ENCODE measurements around the gene CETP. TPM values are rescaled to one million over a fixed set of nuclear protein-coding genes. Genes with fewer than 3 reads are reported as not detected.

Gene CETP
- total and polyA plus RNA-seq, 2 of the 13 experiments (the other 11 are each of a cell fraction or from before 2014, with no cell fraction given) = 0.31 to 9.8 TPM

DNA sequence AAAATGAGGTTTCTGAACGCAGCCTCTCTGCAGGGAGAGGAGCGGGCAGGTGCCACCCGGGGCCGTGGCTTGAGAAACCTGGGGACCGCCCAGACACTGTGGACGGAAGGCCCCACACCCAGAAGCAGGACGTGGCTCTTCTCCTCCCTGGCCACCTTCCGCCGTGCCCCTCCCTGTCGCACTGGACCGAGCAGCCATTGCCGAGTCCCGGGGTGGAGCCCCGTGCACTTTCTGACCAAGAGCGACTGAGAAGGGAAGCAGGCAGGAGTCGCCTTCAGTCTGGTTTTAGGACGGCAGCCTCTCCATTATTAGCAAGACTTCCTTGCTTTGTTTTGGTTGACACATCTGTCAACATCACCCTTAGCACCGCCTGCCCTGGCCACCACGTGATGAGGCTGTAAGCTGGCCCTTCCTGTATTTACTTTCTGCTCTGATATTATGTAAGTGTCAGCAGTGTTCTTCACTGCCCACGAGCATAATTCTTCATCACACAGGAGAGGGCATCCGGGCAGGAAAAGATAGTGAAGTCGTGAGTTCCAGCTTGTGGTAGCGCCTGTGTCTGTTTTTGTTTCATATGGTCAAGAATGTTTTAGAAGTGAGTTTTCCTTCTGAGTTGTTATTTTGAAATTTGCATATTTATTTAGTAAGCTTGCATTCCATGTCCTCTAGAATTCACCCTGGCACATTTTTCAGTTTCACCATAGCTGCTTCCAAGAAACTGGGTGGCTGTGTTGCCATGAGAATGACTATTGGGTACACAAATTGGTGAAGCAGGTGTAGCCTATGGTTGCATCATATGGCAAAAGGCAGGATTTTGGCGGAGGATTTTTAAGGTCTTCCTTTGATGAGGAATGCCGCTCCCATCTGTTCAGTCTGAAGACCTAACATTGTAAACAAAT is 28.8 kb upstream of the CETP start (continued):
- no peak for TF ChIP-seq ZNF720 (CRISPR knock-in tag; IDR thresholded peaks at IDR 0.05)
- peak; percentile 55; the same call in 1 of the 2 replicates for TF ChIP-seq YEATS4 (CRISPR knock-in tag; IDR thresholded peaks at IDR 0.05; ENCODE audit: borderline replicate concordance)
- TF ChIP-seq KDM1A (CRISPR knock-in tag; IDR thresholded peaks at IDR 0.05) = 0 out of 2 replicates have a peak, but pooled peaks have one; percentile 9
- TF ChIP-seq, protein P1, sequence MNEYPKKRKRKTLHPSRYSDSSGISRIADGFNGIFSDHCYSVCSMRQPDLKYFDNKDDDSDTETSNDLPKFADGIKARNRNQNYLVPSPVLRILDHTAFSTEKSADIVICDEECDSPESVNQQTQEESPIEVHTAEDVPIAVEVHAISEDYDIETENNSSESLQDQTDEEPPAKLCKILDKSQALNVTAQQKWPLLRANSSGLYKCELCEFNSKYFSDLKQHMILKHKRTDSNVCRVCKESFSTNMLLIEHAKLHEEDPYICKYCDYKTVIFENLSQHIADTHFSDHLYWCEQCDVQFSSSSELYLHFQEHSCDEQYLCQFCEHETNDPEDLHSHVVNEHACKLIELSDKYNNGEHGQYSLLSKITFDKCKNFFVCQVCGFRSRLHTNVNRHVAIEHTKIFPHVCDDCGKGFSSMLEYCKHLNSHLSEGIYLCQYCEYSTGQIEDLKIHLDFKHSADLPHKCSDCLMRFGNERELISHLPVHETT (CRISPR knock-in tag; conservative IDR thresholded peaks at IDR 0.05) = 0 out of 2 replicates have a peak, but pooled peaks have one; percentile 31
- TF ChIP-seq, protein P2, sequence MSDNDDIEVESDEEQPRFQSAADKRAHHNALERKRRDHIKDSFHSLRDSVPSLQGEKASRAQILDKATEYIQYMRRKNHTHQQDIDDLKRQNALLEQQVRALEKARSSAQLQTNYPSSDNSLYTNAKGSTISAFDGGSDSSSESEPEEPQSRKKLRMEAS (IDR thresholded peaks at IDR 0.05) = peak; percentile 97
- no peak for TF ChIP-seq PAX8 (CRISPR knock-in tag; IDR thresholded peaks at IDR 0.05; ENCODE audit: borderline replicate concordance)
- TF ChIP-seq SIN3B (IDR thresholded peaks at IDR 0.05; ENCODE audit: low read length) = peak; percentile 48; the same call in 1 of the 2 replicates
- TF ChIP-seq, protein P3, sequence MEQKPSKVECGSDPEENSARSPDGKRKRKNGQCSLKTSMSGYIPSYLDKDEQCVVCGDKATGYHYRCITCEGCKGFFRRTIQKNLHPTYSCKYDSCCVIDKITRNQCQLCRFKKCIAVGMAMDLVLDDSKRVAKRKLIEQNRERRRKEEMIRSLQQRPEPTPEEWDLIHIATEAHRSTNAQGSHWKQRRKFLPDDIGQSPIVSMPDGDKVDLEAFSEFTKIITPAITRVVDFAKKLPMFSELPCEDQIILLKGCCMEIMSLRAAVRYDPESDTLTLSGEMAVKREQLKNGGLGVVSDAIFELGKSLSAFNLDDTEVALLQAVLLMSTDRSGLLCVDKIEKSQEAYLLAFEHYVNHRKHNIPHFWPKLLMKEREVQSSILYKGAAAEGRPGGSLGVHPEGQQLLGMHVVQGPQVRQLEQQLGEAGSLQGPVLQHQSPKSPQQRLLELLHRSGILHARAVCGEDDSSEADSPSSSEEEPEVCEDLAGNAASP (CRISPR knock-in tag; IDR thresholded peaks at IDR 0.05; ENCODE audit: borderline replicate concordance) = peak; percentile 62
- TF ChIP-seq DMAP1 (CRISPR knock-in tag; IDR thresholded peaks at IDR 0.05) = peak; percentile 71
- TF ChIP-seq GABPA (IDR thresholded peaks at IDR 0.05; ENCODE audit: low read depth, low read length) = no peak
- TF ChIP-seq GABPA (CRISPR knock-in tag; IDR thresholded peaks at IDR 0.05; ENCODE audit: low read depth) = peak; percentile 60; the same call in 1 of the 2 replicates
- peak; percentile 66 for TF ChIP-seq MYC (CRISPR knock-in tag; IDR thresholded peaks at IDR 0.05; ENCODE audit: borderline replicate concordance)
- 0 out of 2 replicates have a peak, but pooled peaks have one; percentile 9 for TF ChIP-seq ZNF160 (CRISPR knock-in tag; IDR thresholded peaks at IDR 0.05)
- TF ChIP-seq FOXA1 (IDR thresholded peaks at IDR 0.05) = peak; percentile 57; the same call in 1 of the 2 replicates
- peak; percentile 99 for TF ChIP-seq FOXA1 (CRISPR knock-in tag; IDR thresholded peaks at IDR 0.05)
- TF ChIP-seq ZBTB8A (CRISPR knock-in tag; IDR thresholded peaks at IDR 0.05; ENCODE audit: borderline replicate concordance, low read depth) = no peak
- no peak for TF ChIP-seq SMYD3 (CRISPR knock-in tag; IDR thresholded peaks at IDR 0.05)
- 0 out of 2 replicates have a peak, but pooled peaks have one; percentile 3 for TF ChIP-seq RFX3 (CRISPR knock-in tag; IDR thresholded peaks at IDR 0.05)
- TF ChIP-seq ZNF546 (CRISPR knock-in tag; conservative IDR thresholded peaks at IDR 0.05) = no peak; the same call in 1 of the 2 replicates
- 0 out of 2 replicates have a peak, but pooled peaks have one; percentile 7 for TF ChIP-seq NR2C2 (CRISPR knock-in tag; IDR thresholded peaks at IDR 0.05; ENCODE audit: borderline replicate concordance)
- TF ChIP-seq ELF1 (CRISPR knock-in tag; IDR thresholded peaks at IDR 0.05) = peak; percentile 88
- 0 out of 2 replicates have a peak, but pooled peaks have one; percentile 25 for TF ChIP-seq MZF1 (CRISPR knock-in tag; IDR thresholded peaks at IDR 0.05; ENCODE audit: borderline replicate concordance)
- TF ChIP-seq, protein P4, sequence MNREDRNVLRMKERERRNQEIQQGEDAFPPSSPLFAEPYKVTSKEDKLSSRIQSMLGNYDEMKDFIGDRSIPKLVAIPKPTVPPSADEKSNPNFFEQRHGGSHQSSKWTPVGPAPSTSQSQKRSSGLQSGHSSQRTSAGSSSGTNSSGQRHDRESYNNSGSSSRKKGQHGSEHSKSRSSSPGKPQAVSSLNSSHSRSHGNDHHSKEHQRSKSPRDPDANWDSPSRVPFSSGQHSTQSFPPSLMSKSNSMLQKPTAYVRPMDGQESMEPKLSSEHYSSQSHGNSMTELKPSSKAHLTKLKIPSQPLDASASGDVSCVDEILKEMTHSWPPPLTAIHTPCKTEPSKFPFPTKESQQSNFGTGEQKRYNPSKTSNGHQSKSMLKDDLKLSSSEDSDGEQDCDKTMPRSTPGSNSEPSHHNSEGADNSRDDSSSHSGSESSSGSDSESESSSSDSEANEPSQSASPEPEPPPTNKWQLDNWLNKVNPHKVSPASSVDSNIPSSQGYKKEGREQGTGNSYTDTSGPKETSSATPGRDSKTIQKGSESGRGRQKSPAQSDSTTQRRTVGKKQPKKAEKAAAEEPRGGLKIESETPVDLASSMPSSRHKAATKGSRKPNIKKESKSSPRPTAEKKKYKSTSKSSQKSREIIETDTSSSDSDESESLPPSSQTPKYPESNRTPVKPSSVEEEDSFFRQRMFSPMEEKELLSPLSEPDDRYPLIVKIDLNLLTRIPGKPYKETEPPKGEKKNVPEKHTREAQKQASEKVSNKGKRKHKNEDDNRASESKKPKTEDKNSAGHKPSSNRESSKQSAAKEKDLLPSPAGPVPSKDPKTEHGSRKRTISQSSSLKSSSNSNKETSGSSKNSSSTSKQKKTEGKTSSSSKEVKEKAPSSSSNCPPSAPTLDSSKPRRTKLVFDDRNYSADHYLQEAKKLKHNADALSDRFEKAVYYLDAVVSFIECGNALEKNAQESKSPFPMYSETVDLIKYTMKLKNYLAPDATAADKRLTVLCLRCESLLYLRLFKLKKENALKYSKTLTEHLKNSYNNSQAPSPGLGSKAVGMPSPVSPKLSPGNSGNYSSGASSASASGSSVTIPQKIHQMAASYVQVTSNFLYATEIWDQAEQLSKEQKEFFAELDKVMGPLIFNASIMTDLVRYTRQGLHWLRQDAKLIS (CRISPR knock-in tag; IDR thresholded peaks at IDR 0.05) = 0 out of 2 replicates have a peak, but pooled peaks have one; percentile 37
- no peak for TF ChIP-seq ZEB1 (IDR thresholded peaks at IDR 0.05; ENCODE audit: insufficient replicate concordance, low read depth)
